K562 (cell line): Measurements from ENCODE around the gene FOXRED2. TPM values are rescaled to one million over a fixed set of nuclear protein-coding genes. Genes with fewer than 3 reads are reported as not detected.
A peak's percentile ranks its signal among the peaks of the same experiment; 100 is the strongest.

Experiments
- BACH1 ChIP-seq: fragments of 200-800 bp; sonication (Bioruptor generic); IDR thresholded peaks from 2 replicates; pipeline ENCODE4 v1.6.1; 2016; ENCODE audit warnings: missing genetic modification characterization, missing compliant biosample characterization
- ELK1 ChIP-seq: sonication (generic); formaldehyde crosslinking; IDR thresholded peaks from 2 replicates; pipeline ENCODE4 v1.8.1; 2022; ENCODE audit warnings: missing genetic modification reagents
- EP400 ChIP-seq: fragments of 450-650 bp; IDR thresholded peaks from 2 replicates; pipeline ENCODE4 v1.6.1; 2017; ENCODE audit warnings: antibody characterized with exemption, mild to moderate bottlenecking, moderate library complexity
- ETV6 ChIP-seq, 3 experiments: fragments of 150-350 bp in 1 of 3; sonication (generic) in 1 of 3; formaldehyde crosslinking in 1 of 3; IDR thresholded peaks; 2 replicates each; pipeline versions ENCODE4 v1.6.1 to v1.8.0; 2014 to 2022; ENCODE audit warnings: borderline replicate concordance in 2 of 3, low read depth in 2 of 3, antibody characterized with exemption in 1 of 3, low read length in 1 of 3, mild to moderate bottlenecking in 1 of 3, missing genetic modification reagents in 1 of 3
- FOXK2 ChIP-seq, 2 experiments: fragments of 450-650 bp; IDR thresholded peaks in 1 of 2; conservative IDR thresholded peaks in 1 of 2; 2 replicates each; pipeline ENCODE4 v1.6.1; 2016; ENCODE audit warnings: low read depth in 2 of 2, mild to moderate bottlenecking in 1 of 2
- GABPA ChIP-seq: fragments of 200-800 bp; sonication (Bioruptor generic); conservative IDR thresholded peaks from 2 replicates; pipeline ENCODE4 v1.6.1; 2016; ENCODE audit warnings: low read depth, missing genetic modification characterization, missing compliant biosample characterization
- HCFC1 ChIP-seq: IDR thresholded peaks from 2 replicates; pipeline ENCODE4 v1.6.1; 2012; ENCODE audit warnings: low read depth, low read length, improper control_type of control experiment
- HDAC6 ChIP-seq: IDR thresholded peaks from 2 replicates; pipeline ENCODE4 v1.6.1; 2012; ENCODE audit warnings: low read depth, mild to moderate bottlenecking, control low read depth, inconsistent platforms, low read length, moderate library complexity
- MEF2D ChIP-seq: conservative IDR thresholded peaks from 2 replicates; pipeline ENCODE4 v1.6.1; 2016; ENCODE audit warnings: low read depth, missing genetic modification characterization, missing compliant biosample characterization
- NFIC ChIP-seq: fragments of 450-650 bp; IDR thresholded peaks from 2 replicates; pipeline ENCODE4 v1.6.1; 2017; ENCODE audit warnings: mild to moderate bottlenecking, inconsistent platforms
- NFXL1 ChIP-seq: fragments of 450-650 bp; formaldehyde crosslinking; IDR thresholded peaks from 2 replicates; pipeline ENCODE4 v1.4.0; 2021; ENCODE audit warnings: mild to moderate bottlenecking
- NRF1 ChIP-seq, 2 experiments: fragments of 450-650 bp; IDR thresholded peaks in 1 of 2; conservative IDR thresholded peaks in 1 of 2; 2 replicates each; pipeline ENCODE4 v1.6.1; 2014; ENCODE audit warnings: mild to moderate bottlenecking in 2 of 2
- POLR2B ChIP-seq: fragments of 450-650 bp; IDR thresholded peaks from 2 replicates; pipeline ENCODE4 v1.6.1; 2018; ENCODE audit warnings: low read depth; ENCODE audit not compliant: partially characterized antibody
- SMAD4 ChIP-seq: fragments of 250-450 bp; sonication (Bioruptor Pico); conservative IDR thresholded peaks from 2 replicates; pipeline ENCODE4 v1.8.0; 2021; ENCODE audit warnings: inconsistent platforms, mild to moderate bottlenecking, moderate library complexity
- TRIM25 ChIP-seq: fragments of 450-650 bp; IDR thresholded peaks from 2 replicates; pipeline ENCODE4 v1.7.0; 2016; ENCODE audit warnings: borderline replicate concordance
- YY1 ChIP-seq, 3 experiments: IDR thresholded peaks; 2 replicates each; pipeline ENCODE4 v1.6.1; 2011; ENCODE audit warnings: low read length in 2 of 3, mild to moderate bottlenecking in 2 of 3, moderate library complexity in 2 of 3, borderline replicate concordance in 1 of 3, control low read depth in 1 of 3, low read depth in 1 of 3; ENCODE audit not compliant: insufficient read depth in 3 of 3, insufficient replicate concordance in 2 of 3, control insufficient read depth in 1 of 3, insufficient read length in 1 of 3; ENCODE audit errors: extremely low read depth in 1 of 3
- ZNF134 ChIP-seq: fragments of 250-450 bp; sonication (Bioruptor Pico); conservative IDR thresholded peaks from 2 replicates; pipeline ENCODE4 v1.4.0; 2020
- ZNF175 ChIP-seq: fragments of 200-800 bp; sonication (Bioruptor generic); IDR thresholded peaks from 2 replicates; pipeline ENCODE4 v1.6.1; 2016; ENCODE audit warnings: low read depth, mild to moderate bottlenecking, missing genetic modification characterization, missing compliant biosample characterization
- polyA plus RNA-seq, 8 experiments: library from polyadenylated mRNA; depleted of rRNA in 4 of 8; stranded (reverse) in 5 of 8; unstranded in 3 of 8; fragments of >200 nt; fragmentation: Nextera tagmentation in 2 of 8; fragmentation: Illumina TruSeq in 1 of 8; extraction: Ambion mirVana in 2 of 8; extraction: Trizol in 1 of 8; gene quantifications; 2 replicates each; pipeline versions ENCODE4 v1.2.1 to v1.2.3, GENCODE V29; 2011 to 2014; ENCODE audit warnings: inconsistent platforms in 1 of 8, missing spikeins in 1 of 8
- total RNA-seq, 7 experiments: library from RNA; depleted of rRNA in 6 of 7; stranded (reverse); fragments of >200 nt in 6 of 7; fragmentation: Illumina TruSeq in 2 of 7; extraction: Trizol in 2 of 7; gene quantifications; 2 replicates each; pipeline versions ENCODE4 v1.2.1 to v1.2.3, GENCODE V29; 2011 to 2021; ENCODE audit warnings: low replicate concordance in 1 of 7
- TF ChIP-seq, protein P1 (sequence below): sonication (generic); formaldehyde crosslinking; IDR thresholded peaks from 2 replicates; pipeline ENCODE4 v1.8.0; 2022; ENCODE audit warnings: mild to moderate bottlenecking, missing genetic modification reagents, borderline replicate concordance
- TF ChIP-seq, protein P2 (sequence below): sonication (generic); formaldehyde crosslinking; IDR thresholded peaks from 2 replicates; pipeline ENCODE4 v1.8.0; 2022; ENCODE audit warnings: mild to moderate bottlenecking, low read depth, missing genetic modification reagents

The FOXRED2 gene
- total and polyA plus RNA-seq, 9 of the 15 experiments (the other 6 are each of a cell fraction or from before 2014, with no cell fraction given): 2.8 to 48.4 (median 7.8) TPM

DNA sequence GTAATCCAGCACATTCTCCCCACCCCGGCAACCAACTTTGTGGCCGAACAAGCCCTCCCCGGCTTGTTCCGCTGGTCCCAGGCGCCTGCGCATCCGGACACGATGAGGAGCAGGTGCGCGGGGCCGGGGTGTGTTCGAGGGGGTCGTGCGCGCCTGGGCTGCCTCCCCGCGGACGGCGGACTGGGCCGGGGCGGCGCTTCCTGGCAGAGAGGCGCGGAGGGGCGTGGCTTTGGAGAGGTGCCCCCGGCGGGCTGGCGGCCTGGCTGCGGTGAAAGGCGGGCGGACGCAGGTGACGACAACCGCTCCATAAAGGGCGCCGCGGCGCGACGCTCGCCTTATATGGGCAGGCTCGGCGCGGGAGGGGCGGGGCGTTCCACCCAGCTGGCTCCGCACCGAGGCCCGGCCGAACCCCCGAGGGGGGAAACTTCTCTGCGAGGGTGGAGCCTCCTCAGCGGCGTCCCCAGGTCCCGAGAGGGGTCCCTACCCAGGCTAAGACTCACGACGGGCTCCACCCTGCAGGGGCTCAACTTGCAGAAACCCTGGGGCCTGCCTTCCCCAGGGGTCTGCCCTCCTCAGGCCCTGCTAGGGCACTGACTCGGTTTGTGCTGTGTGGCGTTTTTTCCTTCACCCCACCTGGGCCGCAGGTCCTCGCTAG, 51.8 kb downstream of the FOXRED2 start (continued):
- TF ChIP-seq TRIM25 (no peak), NRF1 (conservative IDR thresholded peaks at IDR 0.05 in 1 of 2, IDR thresholded peaks at IDR 0.05 in 1 of 2) (peak; percentile 92 to 93), HDAC6 (no peak), ZNF175 (peak; percentile 45; the same call in 1 of the 2 replicates), NFIC (peak; percentile 62; the same call in 1 of the 2 replicates), BACH1 (no peak; the same call in 1 of the 2 replicates), FOXK2 (conservative IDR thresholded peaks at IDR 0.05 in 1 of 2, IDR thresholded peaks at IDR 0.05 in 1 of 2; ENCODE audit: low read depth in 2 of 2) (no peak), NFXL1 (no peak), MEF2D (tag) (no peak), ETV6 (IDR thresholded peaks at IDR 0.05; ENCODE audit: borderline replicate concordance in 1 of 2, low read depth in 2 of 2, low read length in 1 of 2) (no peak), ETV6 (CRISPR knock-in tag; IDR thresholded peaks at IDR 0.05; ENCODE audit: borderline replicate concordance) (no peak), HCFC1 (peak; percentile 56; the same call in 1 of the 2 replicates), POLR2B (peak; percentile 63), EP400 (peak; percentile 67), ELK1 (CRISPR knock-in tag) (0 out of 2 replicates have a peak, but pooled peaks have one; percentile 78), YY1 (IDR thresholded peaks at IDR 0.05; ENCODE audit: borderline replicate concordance in 1 of 3, control insufficient read depth in 1 of 3, extremely low read depth in 1 of 3, insufficient read depth in 3 of 3, insufficient read length in 1 of 3, insufficient replicate concordance in 2 of 3, low read depth in 1 of 3, low read length in 2 of 3) (peak in 1 of 3 experiments; percentile 43), SMAD4 (CRISPR knock-in tag) (peak; percentile 93), ZNF134 (CRISPR knock-in tag) (no peak), GABPA (peak; percentile 49; the same call in 1 of the 2 replicates)
- TF ChIP-seq, protein P1, sequence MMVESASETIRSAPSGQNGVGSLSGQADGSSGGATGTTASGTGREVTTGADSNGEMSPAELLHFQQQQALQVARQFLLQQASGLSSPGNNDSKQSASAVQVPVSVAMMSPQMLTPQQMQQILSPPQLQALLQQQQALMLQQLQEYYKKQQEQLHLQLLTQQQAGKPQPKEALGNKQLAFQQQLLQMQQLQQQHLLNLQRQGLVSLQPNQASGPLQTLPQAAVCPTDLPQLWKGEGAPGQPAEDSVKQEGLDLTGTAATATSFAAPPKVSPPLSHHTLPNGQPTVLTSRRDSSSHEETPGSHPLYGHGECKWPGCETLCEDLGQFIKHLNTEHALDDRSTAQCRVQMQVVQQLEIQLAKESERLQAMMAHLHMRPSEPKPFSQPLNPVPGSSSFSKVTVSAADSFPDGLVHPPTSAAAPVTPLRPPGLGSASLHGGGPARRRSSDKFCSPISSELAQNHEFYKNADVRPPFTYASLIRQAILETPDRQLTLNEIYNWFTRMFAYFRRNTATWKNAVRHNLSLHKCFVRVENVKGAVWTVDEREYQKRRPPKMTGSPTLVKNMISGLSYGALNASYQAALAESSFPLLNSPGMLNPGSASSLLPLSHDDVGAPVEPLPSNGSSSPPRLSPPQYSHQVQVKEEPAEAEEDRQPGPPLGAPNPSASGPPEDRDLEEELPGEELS (CRISPR knock-in tag): peak; percentile 48; the same call in 1 of the 2 replicates
- TF ChIP-seq, protein P2, sequence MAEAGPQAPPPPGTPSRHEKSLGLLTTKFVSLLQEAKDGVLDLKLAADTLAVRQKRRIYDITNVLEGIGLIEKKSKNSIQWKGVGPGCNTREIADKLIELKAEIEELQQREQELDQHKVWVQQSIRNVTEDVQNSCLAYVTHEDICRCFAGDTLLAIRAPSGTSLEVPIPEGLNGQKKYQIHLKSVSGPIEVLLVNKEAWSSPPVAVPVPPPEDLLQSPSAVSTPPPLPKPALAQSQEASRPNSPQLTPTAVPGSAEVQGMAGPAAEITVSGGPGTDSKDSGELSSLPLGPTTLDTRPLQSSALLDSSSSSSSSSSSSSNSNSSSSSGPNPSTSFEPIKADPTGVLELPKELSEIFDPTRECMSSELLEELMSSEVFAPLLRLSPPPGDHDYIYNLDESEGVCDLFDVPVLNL (CRISPR knock-in tag): 0 out of 2 replicates have a peak, but pooled peaks have one; percentile 21
